ENCODE data around the gene ZC3H7A. TPM values are rescaled to one million over a fixed set of nuclear protein-coding genes. Genes with fewer than 3 reads are reported as not detected.

ZC3H7A gene
- total and polyA plus RNA-seq, 9 of the 15 experiments (the other 6 are each of a cell fraction or from before 2014, with no cell fraction given), result 19.8 to 49.1 (median 28.2) TPM

- TF ChIP-seq CLOCK (CRISPR knock-in tag; IDR thresholded peaks at IDR 0.05; ENCODE audit: borderline replicate concordance) (no peak), MBD2 (IDR thresholded peaks at IDR 0.05; ENCODE audit: borderline replicate concordance, low read depth) (peak; percentile 47; the same call in 1 of the 2 replicates), SMARCA5 (IDR thresholded peaks at IDR 0.05) (no peak), RCOR1 (IDR thresholded peaks at IDR 0.05; ENCODE audit: borderline replicate concordance in 1 of 2, low read depth in 2 of 2, low read length in 2 of 2) (no peak), ETS2 (tag; IDR thresholded peaks at IDR 0.05; ENCODE audit: borderline replicate concordance, poor library complexity, severe bottlenecking) (no peak), YBX1 (IDR thresholded peaks at IDR 0.05) (no peak), HMBOX1 (IDR thresholded peaks at IDR 0.05) (no peak), PHF8 (IDR thresholded peaks at IDR 0.05; ENCODE audit: borderline replicate concordance, low read length) (peak; percentile 82), ZNF134 (CRISPR knock-in tag; conservative IDR thresholded peaks at IDR 0.05) (no peak), ZNF184 (CRISPR knock-in tag; IDR thresholded peaks at IDR 0.05) (no peak), FOXP1 (CRISPR knock-in tag; IDR thresholded peaks at IDR 0.05) (0 out of 2 replicates have a peak, but pooled peaks have one; percentile 54), MAFF (IDR thresholded peaks at IDR 0.05; ENCODE audit: low read length) (no peak), ZNF780A (CRISPR knock-in tag; IDR thresholded peaks at IDR 0.05) (no peak), NFIC (IDR thresholded peaks at IDR 0.05) (0 out of 2 replicates have a peak, but pooled peaks have one; percentile 23), CBX8 (IDR thresholded peaks at IDR 0.05; ENCODE audit: borderline replicate concordance, extremely low read depth, low read depth, low read length, poor library complexity, severe bottlenecking) (no peak), CBX2 (IDR thresholded peaks at IDR 0.05; ENCODE audit: insufficient read depth, low read length, poor library complexity, severe bottlenecking) (no peak), SP2 (IDR thresholded peaks at IDR 0.05; ENCODE audit: extremely low read depth, low read depth, low read length, poor library complexity, severe bottlenecking) (no peak), E2F5 (CRISPR knock-in tag; IDR thresholded peaks at IDR 0.05) (no peak), GABPB1 (CRISPR knock-in tag; IDR thresholded peaks at IDR 0.05) (no peak), ZNF224 (CRISPR knock-in tag; IDR thresholded peaks at IDR 0.05) (no peak), SIN3A (IDR thresholded peaks at IDR 0.05; ENCODE audit: borderline replicate concordance in 2 of 2, control insufficient read depth in 1 of 2, low read depth in 2 of 2, low read length in 2 of 2) (no peak; a peak in 1 of 4 replicates), ETV6 (IDR thresholded peaks at IDR 0.05; ENCODE audit: borderline replicate concordance in 1 of 2, low read depth in 2 of 2, low read length in 1 of 2) (no peak), ETV6 (CRISPR knock-in tag; IDR thresholded peaks at IDR 0.05; ENCODE audit: borderline replicate concordance) (no peak), BRD9 (IDR thresholded peaks at IDR 0.05; ENCODE audit: low read depth, partially characterized antibody) (no peak)
Measured at GRCh38 chr16:11742536-11743307, 54.3 kb downstream of the ZC3H7A start, which contains the start of gene TXNDC11 (continued).
